Measurements from ENCODE around the gene MIX23. TPM values are rescaled to one million over a fixed set of nuclear protein-coding genes. Genes with fewer than 3 reads are reported as not detected.

Gene MIX23
- polyA plus RNA-seq, 1 experiment, result 21.7 TPM

GRCh38 chr3:122310361-122310760 lies 72.7 kb downstream of the MIX23 start:
- H3K4me3 ChIP-seq (ENCODE audit: low read depth, low read length), result no peak overlapping the region
- POLR2A ChIA-PET, result no interaction called here

More at GRCh38 chr3:122310361-122310760, 72.7 kb downstream of the MIX23 start:
- no peaks in the 10 kb centered on the region for H3K9me3 ChIP-seq (ENCODE audit: control insufficient read depth, insufficient read depth, low read length)
- H3K27me3 ChIP-seq (ENCODE audit: control insufficient read depth, insufficient read depth, low read length), result peaks cover 10% of the 10 kb centered on the region
- no peak overlapping the region for H3K27ac ChIP-seq (ENCODE audit: low read depth, low read length)
- no peak for DNase-seq (ENCODE audit: low read depth, low spot score)
- CTCF ChIA-PET, result interaction anchor here (0.6 kb wide), 1 partner anchor 10 kb away, joined by 3 read pairs; no protein-coding TSS in a partner anchor
- no peak for TF ChIP-seq CTCF (IDR thresholded peaks at IDR 0.05; ENCODE audit: low read depth, low read length)

Small RNAs within 50 kb of the gene (small RNA-seq; reads per million reads assigned to genes)
- not detected for gene AC083798.1 (ENCODE audit: insufficient read length, low read depth)

Other genes with a start within 250 kb of the MIX23 start
- not detected in 2 replicates for gene CASR, start 199.6 kb downstream of the MIX23 start, polyA plus RNA-seq (2011; rRNA removed)
- gene CSTA, start 58.0 kb downstream of the MIX23 start, polyA plus RNA-seq (2011; rRNA removed), result 0.58 and 1.0 TPM in 2 replicates
- 58.3 and 61.6 TPM in 2 replicates for gene FAM162A, start 951 bp upstream of the MIX23 start, polyA plus RNA-seq (2011; rRNA removed)
- 5.7 and 8.5 TPM in 2 replicates for gene WDR5B, start 32.8 kb upstream of the MIX23 start, polyA plus RNA-seq (2011; rRNA removed)
- 48.1 and 54.0 TPM in 2 replicates for gene KPNA1, start 131.7 kb upstream of the MIX23 start, polyA plus RNA-seq (2011; rRNA removed)
- 18.9 and 24.4 TPM in 2 replicates for gene PARP9, start 181.1 kb upstream of the MIX23 start, polyA plus RNA-seq (2011; rRNA removed)
- 7.0 and 8.3 TPM in 2 replicates for gene DTX3L, start 181.1 kb upstream of the MIX23 start, polyA plus RNA-seq (2011; rRNA removed)
- gene PARP15, start 194.4 kb upstream of the MIX23 start, polyA plus RNA-seq (2011; rRNA removed), result 0.09 and 0.22 TPM in 2 replicates